HUES48 (cell line): ENCODE measurements around the gene ENTR1.
"Not testable (repeated sequence)": the region's sequence is repeated elsewhere in the genome, so short reads cannot be mapped to it uniquely, and the experiment has no call there.

Source experiments
- H3K27ac ChIP-seq: one replicate; pipeline ENCODE4 v1.7.0; 2013; ENCODE audit warnings: low read depth, low read length, inconsistent platforms
- H3K27me3 ChIP-seq: 2 replicates; pipeline ENCODE4 v1.6.1; 2013; ENCODE audit warnings: mild to moderate bottlenecking, low read length; ENCODE audit not compliant: control insufficient read depth, insufficient read depth
- H3K36me3 ChIP-seq: 2 replicates; pipeline ENCODE4 v1.6.1; 2013; ENCODE audit warnings: low read length; ENCODE audit not compliant: control insufficient read depth, insufficient read depth
- H3K4me1 ChIP-seq: 2 replicates; pipeline ENCODE4 v1.6.1; 2013; ENCODE audit warnings: mild to moderate bottlenecking, low read length; ENCODE audit not compliant: control insufficient read depth, insufficient read depth
- H3K4me3 ChIP-seq: 2 replicates; pipeline ENCODE4 v1.5.1; 2013; ENCODE audit warnings: mild to moderate bottlenecking, low read depth, low read length
- H3K9ac ChIP-seq: 2 replicates; pipeline ENCODE4 v1.6.1; 2013; ENCODE audit warnings: mild to moderate bottlenecking, low read depth, low read length, moderate library complexity
- H3K9me3 ChIP-seq: 2 replicates; pipeline ENCODE4 v1.6.1; 2013; ENCODE audit warnings: low read length; ENCODE audit not compliant: control insufficient read depth, insufficient read depth

The ENTR1 gene

DNA sequence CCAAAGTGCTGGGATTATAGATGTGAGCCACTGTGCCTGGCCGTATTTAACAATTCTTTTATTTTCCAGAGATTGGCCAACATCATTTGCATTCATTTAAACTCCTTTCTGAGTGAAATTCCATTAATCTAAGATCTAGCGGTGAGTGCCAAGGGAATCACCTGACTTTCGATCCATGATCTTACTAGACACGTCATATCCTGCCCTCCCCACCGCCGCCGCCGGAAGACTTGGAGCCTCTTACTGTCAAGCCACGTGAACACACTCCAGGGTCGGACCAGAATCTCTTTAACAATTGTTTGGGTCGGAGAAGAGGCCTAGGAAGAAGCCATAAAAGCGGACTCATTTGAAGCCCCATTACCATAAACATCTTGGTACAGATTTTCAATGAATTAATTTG, 16.4 kb upstream of the ENTR1 start:
- no peaks in the 10 kb centered on the region for H3K4me1 ChIP-seq
- no peak overlapping the region for H3K9ac ChIP-seq
- no peaks in the 10 kb centered on the region for H3K27me3 ChIP-seq
- H3K9me3 ChIP-seq: no peaks in the 10 kb centered on the region
- peaks cover 46% of the 10 kb centered on the region for H3K36me3 ChIP-seq
- no peak overlapping the region for H3K4me3 ChIP-seq
- no peak overlapping the region for H3K27ac ChIP-seq

- H3K27ac ChIP-seq, H3K27me3 ChIP-seq, H3K4me1 ChIP-seq, H3K4me3 ChIP-seq, H3K9me3 ChIP-seq, H3K9ac ChIP-seq: not testable (repeated sequence)
- peaks cover 54% of the 10 kb centered on the region for H3K36me3 ChIP-seq
These were observed 15.0 kb upstream of the ENTR1 start for GRCh38 chr9:136425367-136425766.

DNA sequence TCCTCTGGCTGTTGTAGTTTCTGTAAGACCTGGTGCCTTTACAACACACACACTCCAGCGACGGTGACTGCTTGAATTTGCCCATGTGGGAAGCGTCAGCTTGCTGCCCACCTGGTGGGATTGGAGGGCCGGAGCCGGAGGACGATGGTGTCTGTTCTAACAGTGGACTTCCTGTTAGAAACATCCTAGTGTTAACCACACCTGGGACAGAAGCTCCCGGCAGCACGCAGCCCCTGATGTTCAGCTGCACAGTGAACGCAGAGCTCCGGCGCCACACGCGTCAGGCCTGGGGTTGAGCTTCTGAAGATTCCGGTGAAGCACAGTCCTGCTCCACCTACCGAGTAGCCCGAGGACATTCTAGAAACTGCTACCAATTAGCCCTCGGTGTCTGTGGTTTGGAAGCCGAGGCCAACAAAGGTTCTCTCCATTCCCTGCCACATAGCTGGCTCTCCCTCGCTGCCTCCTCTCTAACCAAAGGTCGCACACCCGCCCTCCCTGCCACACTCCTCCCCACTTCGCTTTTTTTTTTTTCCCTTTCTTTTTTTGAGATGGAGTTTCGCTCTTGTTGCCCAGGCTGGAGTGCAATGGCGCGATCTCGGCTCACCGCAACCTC, 14.4 kb upstream of the ENTR1 start:
- Histone ChIP-seq H3K4me3 (no peak overlapping the region), H3K36me3 (peaks cover 55% of the 10 kb centered on the region), H3K27ac (no peak overlapping the region), H3K9ac (no peak overlapping the region), H3K4me1 (no peaks in the 10 kb centered on the region), H3K9me3 (no peaks in the 10 kb centered on the region), H3K27me3 (no peaks in the 10 kb centered on the region)

- Histone ChIP-seq H3K4me1 (no peaks in the 10 kb centered on the region), H3K36me3 (peaks cover 58% of the 10 kb centered on the region)
These were observed 13.2 kb upstream of the ENTR1 start for GRCh38 chr9:136423432-136424146.

DNA sequence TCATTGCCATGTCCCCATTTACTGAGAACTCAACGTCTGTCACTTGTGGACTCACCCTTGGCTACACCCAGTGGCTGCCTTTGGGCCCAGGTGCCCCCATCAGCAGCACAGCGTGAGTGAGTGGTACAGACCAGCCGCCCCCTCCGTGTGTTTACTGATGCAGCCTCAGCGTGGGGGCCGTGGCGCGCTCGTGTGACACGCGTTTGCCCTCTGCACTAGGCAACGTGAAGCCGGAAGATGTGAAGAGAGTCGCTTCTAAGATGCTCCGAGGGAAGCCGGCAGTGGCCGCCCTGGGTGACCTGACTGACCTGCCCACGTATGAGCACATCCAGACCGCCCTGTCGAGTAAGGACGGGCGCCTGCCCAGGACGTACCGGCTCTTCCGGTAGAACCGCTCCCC, 12.5 kb upstream of the ENTR1 start:
- no peaks in the 10 kb centered on the region for H3K27me3 ChIP-seq
- H3K36me3 ChIP-seq: peaks cover 65% of the 10 kb centered on the region
- no peak overlapping the region for H3K9ac ChIP-seq
- H3K27ac ChIP-seq: no peak overlapping the region
- H3K4me3 ChIP-seq: no peak overlapping the region
- no peaks in the 10 kb centered on the region for H3K4me1 ChIP-seq
- no peaks in the 10 kb centered on the region for H3K9me3 ChIP-seq

More at GRCh38 chr9:136423432-136424146, 13.2 kb upstream of the ENTR1 start:
- no peak overlapping the region for H3K9ac ChIP-seq
- H3K4me3 ChIP-seq: no peak overlapping the region
- no peak overlapping the region for H3K27ac ChIP-seq
- no peaks in the 10 kb centered on the region for H3K27me3 ChIP-seq
- H3K9me3 ChIP-seq: no peaks in the 10 kb centered on the region

DNA sequence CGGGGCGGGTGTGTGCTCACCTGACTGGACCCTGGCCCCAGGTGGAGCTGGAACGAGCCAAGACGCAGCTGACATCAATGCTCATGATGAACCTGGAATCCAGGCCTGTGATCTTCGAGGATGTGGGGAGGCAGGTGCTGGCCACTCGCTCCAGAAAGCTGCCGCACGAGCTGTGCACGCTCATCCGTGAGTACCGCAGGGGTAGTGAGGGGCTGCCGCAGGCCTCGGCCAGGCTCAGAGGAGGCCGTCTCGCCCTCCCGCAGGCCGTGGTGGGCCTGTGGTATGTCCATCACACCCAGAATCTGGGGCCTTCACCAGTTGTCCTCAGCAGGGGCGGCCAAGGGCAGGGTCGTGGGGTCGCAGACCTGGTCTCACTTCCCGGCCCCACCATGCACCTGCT, 11.4 kb upstream of the ENTR1 start:
- H3K9ac ChIP-seq: no peak overlapping the region
- H3K4me3 ChIP-seq: no peak overlapping the region
- no peaks in the 10 kb centered on the region for H3K27me3 ChIP-seq
- H3K4me1 ChIP-seq: no peaks in the 10 kb centered on the region
- H3K36me3 ChIP-seq: peaks cover 76% of the 10 kb centered on the region
- H3K27ac ChIP-seq: no peak overlapping the region
- no peaks in the 10 kb centered on the region for H3K9me3 ChIP-seq

DNA sequence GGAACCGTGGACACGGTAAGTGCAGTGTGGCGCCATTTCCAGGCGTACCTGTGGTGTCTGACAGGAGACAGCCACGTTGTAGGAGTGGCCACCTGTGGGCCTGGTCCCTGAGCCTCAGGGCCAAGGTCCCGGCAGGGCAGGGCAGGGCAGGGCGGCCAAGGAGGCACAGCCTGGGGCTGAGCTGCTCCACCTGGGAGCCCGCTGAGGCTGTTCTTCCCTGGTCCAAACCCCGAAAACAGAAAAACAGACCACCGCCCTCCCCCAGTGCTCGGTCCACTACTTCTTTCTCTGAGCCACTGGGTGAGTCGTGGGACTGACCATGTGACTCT, 8.6 kb upstream of the ENTR1 start:
- H3K4me1 ChIP-seq: no peaks in the 10 kb centered on the region
- H3K36me3 ChIP-seq: peaks cover 93% of the 10 kb centered on the region
- H3K27me3 ChIP-seq: no peaks in the 10 kb centered on the region
- H3K27ac ChIP-seq: no peak overlapping the region
- H3K4me3 ChIP-seq: no peak overlapping the region
- no peak overlapping the region for H3K9ac ChIP-seq
- no peaks in the 10 kb centered on the region for H3K9me3 ChIP-seq

DNA sequence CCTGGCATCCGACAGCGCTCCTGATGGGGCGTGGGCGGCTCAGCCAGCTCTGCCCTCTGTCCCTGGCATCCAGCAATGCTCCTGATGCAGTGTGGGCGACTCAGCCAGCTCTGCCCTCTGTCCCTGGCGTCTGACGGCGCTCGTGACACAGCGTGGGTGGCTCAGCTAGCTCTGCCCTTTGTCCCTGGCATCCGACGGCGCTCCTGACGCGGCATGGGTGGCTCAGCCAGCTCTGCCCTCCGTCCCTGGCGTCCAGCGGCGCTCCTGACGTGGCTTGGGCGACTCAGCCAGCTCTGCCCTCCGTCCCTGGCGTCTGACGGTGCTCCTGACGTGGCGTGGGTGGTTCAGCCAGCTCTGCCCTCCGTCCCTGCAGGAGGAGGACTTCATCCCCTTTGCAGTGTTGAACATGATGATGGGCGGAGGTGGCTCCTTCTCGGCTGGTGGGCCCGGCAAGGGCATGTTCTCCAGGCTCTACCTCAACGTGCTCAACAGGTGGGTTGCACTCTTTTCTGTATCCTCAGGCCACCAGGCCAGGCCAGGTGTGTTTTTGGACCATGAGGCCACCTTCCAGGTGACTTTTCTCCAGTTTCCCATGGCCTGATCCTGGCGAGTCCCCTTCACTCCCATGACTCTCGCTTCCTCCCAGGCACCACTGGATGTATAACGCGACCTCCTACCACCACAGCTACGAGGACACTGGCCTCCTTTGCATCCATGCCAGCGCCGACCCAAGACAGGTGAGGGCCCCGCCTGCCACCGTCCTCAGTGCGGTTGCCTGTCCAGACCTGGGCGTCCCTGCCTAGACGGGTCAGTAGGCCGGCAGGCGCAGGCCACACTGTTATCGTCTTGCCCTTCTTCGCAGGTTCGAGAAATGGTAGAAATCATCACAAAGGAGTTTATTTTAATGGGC, 8.0 kb upstream of the ENTR1 start:
- Histone ChIP-seq H3K36me3 (peaks cover 95% of the 10 kb centered on the region), H3K27ac (no peak overlapping the region), H3K9me3 (no peaks in the 10 kb centered on the region), H3K4me1 (no peaks in the 10 kb centered on the region), H3K27me3 (no peaks in the 10 kb centered on the region), H3K9ac (no peak overlapping the region), H3K4me3 (no peak overlapping the region)

DNA sequence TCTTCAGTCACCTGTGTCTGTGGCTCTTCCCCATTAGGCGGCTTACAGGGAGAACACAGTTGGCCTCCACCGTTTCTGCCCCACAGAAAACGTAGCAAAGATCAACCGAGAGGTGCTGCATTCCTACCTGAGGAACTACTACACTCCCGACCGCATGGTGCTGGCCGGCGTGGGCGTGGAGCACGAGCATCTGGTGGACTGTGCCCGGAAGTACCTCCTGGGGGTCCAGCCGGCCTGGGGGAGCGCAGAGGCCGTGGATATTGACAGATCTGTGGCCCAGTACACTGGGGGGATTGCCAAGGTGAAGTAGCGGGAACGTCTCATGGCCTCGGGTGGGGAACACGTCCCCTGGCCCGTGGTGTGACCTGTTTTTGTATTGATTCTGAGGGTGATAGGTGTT, 6.5 kb upstream of the ENTR1 start:
- Histone ChIP-seq H3K27me3 (no peaks in the 10 kb centered on the region), H3K4me1 (no peaks in the 10 kb centered on the region), H3K4me3 (no peak overlapping the region), H3K36me3 (peaks cover 95% of the 10 kb centered on the region), H3K27ac (no peak overlapping the region), H3K9ac (no peak overlapping the region), H3K9me3 (no peaks in the 10 kb centered on the region)

- Histone ChIP-seq H3K9me3 (no peaks in the 10 kb centered on the region), H3K4me3 (no peak overlapping the region), H3K27ac (no peak overlapping the region), H3K27me3 (no peaks in the 10 kb centered on the region), H3K4me1 (peaks cover 2% of the 10 kb centered on the region; the same call in 1 of the 2 replicates), H3K9ac (no peak overlapping the region), H3K36me3 (peaks cover 93% of the 10 kb centered on the region)
These were observed 6.0 kb upstream of the ENTR1 start for GRCh38 chr9:136416427-136416826.

DNA sequence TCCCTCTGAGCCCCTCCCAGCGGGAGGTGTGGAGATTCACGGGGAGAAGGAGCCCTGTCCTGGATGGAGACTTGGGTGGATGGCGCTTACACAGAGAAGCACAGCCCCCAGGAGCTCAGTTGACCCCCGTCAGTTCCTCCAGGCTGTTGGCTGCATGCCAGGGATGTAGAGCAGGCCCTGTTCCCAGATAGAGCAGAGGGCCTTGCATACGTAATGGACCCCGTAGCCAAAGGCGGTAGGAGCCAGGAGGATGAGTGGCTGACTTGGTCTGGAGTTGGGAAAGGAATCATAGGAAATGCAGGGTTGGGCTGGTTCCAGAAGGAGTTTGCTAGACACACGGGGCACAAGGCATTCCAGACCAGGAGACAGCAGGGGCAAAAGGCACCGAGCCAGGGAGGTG, 2.5 kb upstream of the ENTR1 start:
- Histone ChIP-seq H3K27ac (no peak overlapping the region), H3K27me3 (no peaks in the 10 kb centered on the region), H3K4me1 (peaks cover 8% of the 10 kb centered on the region), H3K4me3 (no peak overlapping the region), H3K9me3 (no peaks in the 10 kb centered on the region), H3K9ac (no peak overlapping the region), H3K36me3 (peaks cover 67% of the 10 kb centered on the region)
